K562 (cell line): ENCODE results near the gene DDOST. TPM values are rescaled to one million over a fixed set of nuclear protein-coding genes. Genes with fewer than 3 reads are reported as not detected.

Experiments
- ATAC-seq: fragments of 200-7000 bp; cut with Tn5 transposase; 3 replicates; pipeline ENCODE4 v1.9.1; 2020; ENCODE audit warnings: moderate library complexity
- BruUV-seq: library from RNA; stranded (reverse); fragments of 400-500 nt; replicated peaks from 2 replicates; lab custom pipeline; 2021; lab: Mats Ljungman, UMichigan
- CTCF ChIA-PET: fragments of 300-600 bp; formaldehyde crosslinking; extraction: SDS; loops from one replicate; lab custom pipeline; 2021; ENCODE audit warnings: low intra/inter-chr PET ratio; lab: Yijun Ruan, JAX
- POLR2A ChIA-PET: fragments of 300-600, 350-650 bp; sonication (Branson Sonifier 250); formaldehyde crosslinking; extraction: SDS; loops from one replicate; lab custom pipeline; 2021; ENCODE audit warnings: antibody characterized with exemption, inconsistent platforms; lab: Yijun Ruan, JAX
- DNase-seq, 4 experiments: peaks; one replicate each; pipeline versions ENCODE4 v3.0.0 to v3.0.0-alpha.2; 2011 to 2018; ENCODE audit warnings: low spot score in 3 of 4, mixed read lengths in 3 of 4; ENCODE audit errors: extremely low read depth in 1 of 4
- FAIRE-seq: peaks from 2 replicates; lab custom pipeline; 2011; peaks lifted over from hg19 to GRCh38; lab: Jason Lieb, UNC
- H2AFZ ChIP-seq: 2 replicates; pipeline ENCODE4 v1.6.0; 2011; ENCODE audit warnings: low read depth, low read length, control low read depth, inconsistent platforms
- H3K27ac ChIP-seq: fragments of 200-600 bp; 3 replicates; pipeline ENCODE4 v1.8.0; 2011; ENCODE audit warnings: low read depth, mild to moderate bottlenecking, control low read depth, inconsistent platforms, low read length, moderate library complexity, mixed read lengths; ENCODE audit errors: extremely low read depth
- H3K27me3 ChIP-seq, 2 experiments: fragments of 300-600 bp in 1 of 2; 2 replicates in 1 of 2; 3 replicates in 1 of 2; pipeline versions ENCODE4 v1.6.0 to v1.8.0; 2011; ENCODE audit warnings: inconsistent platforms in 2 of 2, low read length in 2 of 2, mild to moderate bottlenecking in 1 of 2, mixed read lengths in 1 of 2, moderate library complexity in 1 of 2; ENCODE audit not compliant: control insufficient read depth in 2 of 2, insufficient read depth in 2 of 2
- H3K36me3 ChIP-seq: fragments of 300-600 bp; 3 replicates; pipeline ENCODE4 v1.8.0; 2011; ENCODE audit warnings: mild to moderate bottlenecking, low read length, inconsistent platforms; ENCODE audit not compliant: control insufficient read depth, insufficient read depth
- H3K4me1 ChIP-seq, 2 experiments: fragments of 200-600 bp in 1 of 2; replicated peaks in 1 of 2; 2 replicates in 1 of 2; 3 replicates in 1 of 2; pipeline versions ENCODE4 v1.5.1 to v1.8.0; 2011; ENCODE audit warnings: inconsistent platforms in 2 of 2, low read length in 2 of 2, mild to moderate bottlenecking in 1 of 2, mixed read lengths in 1 of 2, moderate library complexity in 1 of 2; ENCODE audit not compliant: control insufficient read depth in 2 of 2, insufficient read depth in 2 of 2
- H3K4me2 ChIP-seq: 2 replicates; pipeline ENCODE4 v1.6.1; 2011; ENCODE audit warnings: low read length, control low read depth, inconsistent platforms, mixed read lengths; ENCODE audit not compliant: insufficient read depth
- H3K4me3 ChIP-seq: fragments of 200-600 bp; sonication (generic), shearing (Covaris generic); 2 replicates; pipeline ENCODE4 v1.5.1; 2016; ENCODE audit warnings: control low read depth, inconsistent platforms
- H3K79me2 ChIP-seq: fragments of 200-600 bp; 3 replicates; pipeline ENCODE4 v1.8.0; 2011; ENCODE audit warnings: low read length, inconsistent platforms; ENCODE audit not compliant: control insufficient read depth, insufficient read depth
- H3K9ac ChIP-seq, 2 experiments: 2 replicates each; pipeline versions ENCODE4 v1.6.0 to v1.6.1; 2011; ENCODE audit warnings: low read depth in 2 of 2, low read length in 2 of 2, control low read depth in 1 of 2, inconsistent platforms in 1 of 2, mild to moderate bottlenecking in 1 of 2, mixed read lengths in 1 of 2; ENCODE audit not compliant: insufficient read depth in 1 of 2
- H3K9me1 ChIP-seq: one replicate; pipeline ENCODE4 v1.6.0; 2011; ENCODE audit warnings: inconsistent platforms, mild to moderate bottlenecking, low read length, moderate library complexity; ENCODE audit not compliant: control insufficient read depth, insufficient read depth
- H3K9me3 ChIP-seq: replicated peaks from 2 replicates; pipeline ENCODE4 v1.5.1; 2011; ENCODE audit warnings: low read depth, low read length, inconsistent platforms; ENCODE audit not compliant: control insufficient read depth, insufficient read depth
- H4K20me1 ChIP-seq: replicated peaks from 2 replicates; pipeline ENCODE4 v1.6.1; 2011; ENCODE audit warnings: low read length, inconsistent platforms, mixed read lengths; ENCODE audit not compliant: control insufficient read depth, insufficient read depth
- ETV1 ChIP-seq: fragments of 450-650 bp; conservative IDR thresholded peaks from 2 replicates; pipeline ENCODE4 v1.6.1; 2016; ENCODE audit warnings: missing genetic modification characterization, control low read depth, low read depth, missing compliant biosample characterization
- IFI16 ChIP-seq: fragments of 250-450 bp; sonication (Bioruptor Pico); IDR thresholded peaks from 2 replicates; pipeline ENCODE4 v2.1.2; 2022; ENCODE audit warnings: mild to moderate bottlenecking, inconsistent platforms
- KLF13 ChIP-seq: fragments of 450-650 bp; IDR thresholded peaks from 2 replicates; pipeline ENCODE4 v1.6.1; 2016; ENCODE audit warnings: missing genetic modification characterization, low read depth, mild to moderate bottlenecking, missing compliant biosample characterization, moderate library complexity, borderline replicate concordance
- NFYB ChIP-seq: IDR thresholded peaks from 2 replicates; pipeline ENCODE4 v1.6.1; 2011; ENCODE audit warnings: mild to moderate bottlenecking, moderate library complexity; ENCODE audit not compliant: insufficient read length; ENCODE audit errors: extremely low read depth
- RBM25 ChIP-seq: fragments of 200-400 bp; formaldehyde crosslinking; IDR thresholded peaks from 2 replicates; pipeline ENCODE4 v1.6.1; 2018; ENCODE audit warnings: low read length, low read depth, moderate library complexity; ENCODE audit not compliant: severe bottlenecking
- RFX1 ChIP-seq: fragments of 450-650 bp; IDR thresholded peaks from 2 replicates; pipeline ENCODE4 v1.6.1; 2016; ENCODE audit warnings: mild to moderate bottlenecking, moderate library complexity
- SRSF7 ChIP-seq: fragments of 200-400 bp; formaldehyde crosslinking; optimal IDR thresholded peaks from 2 replicates; pipeline ENCODE3; 2017; ENCODE audit warnings: mild to moderate bottlenecking, low read depth, low read length
- SRSF9 ChIP-seq: fragments of 200-400 bp; formaldehyde crosslinking; IDR thresholded peaks from 2 replicates; pipeline ENCODE4 v1.6.1; 2017; ENCODE audit warnings: low read depth, low read length, borderline replicate concordance
- THRAP3 ChIP-seq: fragments of 450-650 bp; IDR thresholded peaks from 2 replicates; pipeline ENCODE4 v1.6.1; 2016; ENCODE audit warnings: mild to moderate bottlenecking, inconsistent platforms, borderline replicate concordance
- USF1 ChIP-seq: sonication (generic); formaldehyde crosslinking; IDR thresholded peaks from 2 replicates; pipeline ENCODE4 v1.9.0; 2022; ENCODE audit warnings: mild to moderate bottlenecking, missing genetic modification reagents
- USF2 ChIP-seq: sonication (generic); formaldehyde crosslinking; IDR thresholded peaks from 2 replicates; pipeline ENCODE4 v1.5.0; 2020; ENCODE audit warnings: missing genetic modification reagents
- YBX1 ChIP-seq: fragments of 450-650 bp; IDR thresholded peaks from 2 replicates; pipeline ENCODE4 v1.7.1; 2016; ENCODE audit warnings: mild to moderate bottlenecking
- YY1 ChIP-seq, 3 experiments: IDR thresholded peaks; 2 replicates each; pipeline ENCODE4 v1.6.1; 2011; ENCODE audit warnings: low read length in 2 of 3, mild to moderate bottlenecking in 2 of 3, moderate library complexity in 2 of 3, borderline replicate concordance in 1 of 3, control low read depth in 1 of 3, low read depth in 1 of 3; ENCODE audit not compliant: insufficient read depth in 3 of 3, insufficient replicate concordance in 2 of 3, control insufficient read depth in 1 of 3, insufficient read length in 1 of 3; ENCODE audit errors: extremely low read depth in 1 of 3
- ZHX1 ChIP-seq: fragments of 150-350 bp; conservative IDR thresholded peaks from 2 replicates; pipeline ENCODE4 v1.6.1; 2014; ENCODE audit warnings: low read length
- ZNF121 ChIP-seq: sonication (generic); formaldehyde crosslinking; conservative IDR thresholded peaks from 2 replicates; pipeline ENCODE4 v1.8.0; 2022; ENCODE audit warnings: missing genetic modification reagents
- ZNF217 ChIP-seq: sonication (generic); formaldehyde crosslinking; IDR thresholded peaks from 2 replicates; pipeline ENCODE4 v1.8.0; 2022; ENCODE audit warnings: mild to moderate bottlenecking, missing genetic modification reagents
- ZNF586 ChIP-seq: fragments of 450-650 bp; formaldehyde crosslinking; conservative IDR thresholded peaks from 2 replicates; pipeline ENCODE4 v1.4.0; 2020; ENCODE audit warnings: mild to moderate bottlenecking, moderate library complexity
- WGBS: fragments of 100-300 bp; shearing (Covaris generic); methylation state at CpG from one replicate; pipeline ENCODE4 v1.1.6; 2016; ENCODE audit warnings: low coverage, mixed read lengths; ENCODE audit not compliant: insufficient coverage; ENCODE audit errors: missing lambda C conversion rate; 5-methylcytosine and 5-hydroxymethylcytosine counted together
- in situ Hi-C: fragments of 300-500 bp; cut with MboI; formaldehyde crosslinking; loops from 4 replicates; pipeline ENCODE4 v1.15.0; 2018; ENCODE audit warnings: inconsistent platforms, mixed read lengths
- intact Hi-C: fragments of 100-400 bp; cut with micrococcal nuclease; formaldehyde crosslinking; loops from 2 replicates; pipeline ENCODE4 v1.14.2; 2022
- polyA plus RNA-seq, 8 experiments: library from polyadenylated mRNA; depleted of rRNA in 4 of 8; stranded (reverse) in 5 of 8; unstranded in 3 of 8; fragments of >200 nt; fragmentation: Nextera tagmentation in 2 of 8; fragmentation: Illumina TruSeq in 1 of 8; extraction: Ambion mirVana in 2 of 8; extraction: Trizol in 1 of 8; gene quantifications; 2 replicates each; pipeline versions ENCODE4 v1.2.1 to v1.2.3, GENCODE V29; 2011 to 2014; ENCODE audit warnings: inconsistent platforms in 1 of 8, missing spikeins in 1 of 8
- total RNA-seq, 7 experiments: library from RNA; depleted of rRNA in 6 of 7; stranded (reverse); fragments of >200 nt in 6 of 7; fragmentation: Illumina TruSeq in 2 of 7; extraction: Trizol in 2 of 7; gene quantifications; 2 replicates each; pipeline versions ENCODE4 v1.2.1 to v1.2.3, GENCODE V29; 2011 to 2021; ENCODE audit warnings: low replicate concordance in 1 of 7

DDOST gene
- total and polyA plus RNA-seq, 9 of the 15 experiments (the other 6 are each of a cell fraction or from before 2014, with no cell fraction given) = 173 to 306 (median 222) TPM

DNA sequence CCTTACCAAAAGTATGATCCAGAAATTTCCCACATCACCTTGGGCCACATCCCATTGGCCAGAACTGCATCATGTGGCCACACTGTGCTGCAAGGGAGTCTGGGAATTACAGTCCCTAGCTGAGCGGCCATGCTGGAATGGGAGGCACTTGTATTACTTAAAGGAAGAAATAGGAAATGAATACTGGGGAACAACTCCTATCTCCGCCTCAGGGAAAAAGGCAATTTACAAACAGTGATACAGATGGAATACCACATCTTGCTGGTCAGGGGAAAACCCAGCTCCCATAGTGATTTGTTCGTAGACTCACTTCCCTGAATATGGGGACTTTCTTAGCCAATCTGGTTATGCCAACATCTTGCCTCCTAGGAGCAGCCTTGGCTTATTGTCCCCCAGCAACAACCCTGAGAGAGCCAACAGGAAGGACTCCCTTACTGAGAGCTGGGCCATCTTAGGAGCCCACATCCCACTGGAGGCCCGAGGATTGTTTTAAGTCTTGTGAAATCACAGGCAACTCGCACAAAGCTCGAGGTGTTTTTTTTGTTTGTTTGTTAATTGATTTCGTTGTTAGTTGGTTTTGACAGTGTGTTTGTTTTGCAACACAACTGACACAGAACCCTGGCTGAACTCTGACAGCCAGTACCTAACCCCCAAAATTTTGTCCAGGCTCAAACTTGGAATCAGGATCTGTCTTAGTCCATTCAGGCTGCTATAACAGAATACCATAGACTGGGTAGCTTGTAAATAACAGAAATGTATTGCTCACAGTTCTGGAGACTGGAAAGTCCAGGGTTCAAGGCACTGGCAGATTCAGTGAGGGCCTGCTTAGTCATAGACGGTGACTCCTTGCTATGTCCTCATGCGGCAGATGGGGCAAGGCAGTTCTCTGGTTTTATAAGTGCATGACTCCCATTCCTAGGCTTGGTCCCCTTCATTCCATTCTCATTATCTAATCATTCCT lies 57.4 kb downstream of the DDOST start:
- intact Hi-C loops (no loop called here), in situ Hi-C loops (no loop called here)
- Histone ChIP-seq H3K4me3 (no peak overlapping the region), H3K9ac (no peak overlapping the region), H3K27me3 (peaks cover 18 to 21% of the 10 kb centered on the region in 2 experiments), H3K36me3 (no peaks in the 10 kb centered on the region), H3K4me1 (no peaks in the 10 kb centered on the region; a peak in 1 of 5 replicates), H3K9me1 (no peaks in the 10 kb centered on the region), H4K20me1 (no peaks in the 10 kb centered on the region), H3K27ac (no peak overlapping the region), H3K79me2 (no peaks in the 10 kb centered on the region), H2AFZ (peak overlapping the region; percentile 51), H3K9me3 (no peaks in the 10 kb centered on the region), H3K4me2 (no peak overlapping the region)
- DNase-seq = peak in 1 of 4 experiments; percentile 39
- ChIA-PET POLR2A (interaction anchor here (1.7 kb wide), 1 partner anchor 30 kb away, joined by 5 read pairs; the partner anchor contains the start of gene PINK1), CTCF (no interaction called here)
- peak; percentile 84 for ATAC-seq
- WGBS = 23% methylated on average over 9 of the region's 9 CpGs
- no TSS peak for BruUV-seq
- FAIRE-seq = no peak
- TF ChIP-seq KLF13 (tag) (no peak), ZHX1 (no peak), IFI16 (no peak), SRSF7 (no peak), RBM25 (no peak), USF2 (CRISPR knock-in tag) (peak; percentile 94), ZNF217 (CRISPR knock-in tag) (no peak), ZNF121 (CRISPR knock-in tag) (no peak), ZNF586 (CRISPR knock-in tag) (no peak), ETV1 (tag) (no peak), SRSF9 (no peak), THRAP3 (no peak), YY1 (IDR thresholded peaks at IDR 0.05; ENCODE audit: borderline replicate concordance in 1 of 3, control insufficient read depth in 1 of 3, extremely low read depth in 1 of 3, insufficient read depth in 3 of 3, insufficient read length in 1 of 3, insufficient replicate concordance in 2 of 3, low read depth in 1 of 3, low read length in 2 of 3) (peak; percentile 32 to 89 (median 70)), USF1 (peak; percentile 95), RFX1 (no peak), NFYB (peak; percentile 50), YBX1 (no peak)
